NCI-H446 treated with DMSO at 0.1 percent for 48 hours (cell line): ENCODE results near the gene ARFGAP1.
"Not testable (repeated sequence)": the region's sequence is repeated elsewhere in the genome, so short reads cannot be mapped to it uniquely, and the experiment has no call there.

Source experiments
- DNase-seq: peaks from one replicate; lab custom pipeline; 2025; lab: John Stamatoyannopoulos, UW

ARFGAP1 gene

GRCh38 chr20:63292904-63293303, 20.3 kb downstream of the ARFGAP1 start, which contains the start of gene COL20A1:
COL20A1 (plus strand) TSS chr20:63293186; CDS start chr20:63295108, 1,922 bp downstream.
- no peak for DNase-seq

GRCh38 chr20:63293456-63293855, 20.8 kb downstream of the ARFGAP1 start:
- DNase-seq = no peak

- no peak for DNase-seq
Observed at GRCh38 chr20:63293871-63294535, 21.4 kb downstream of the ARFGAP1 start.

- DNase-seq = no peak
Observed at GRCh38 chr20:63294536-63294900, 21.9 kb downstream of the ARFGAP1 start.

GRCh38 chr20:63295018-63295417, 22.4 kb downstream of the ARFGAP1 start:
- no peak for DNase-seq

- DNase-seq = no peak
Observed at GRCh38 chr20:63295422-63295821, 22.8 kb downstream of the ARFGAP1 start.

GRCh38 chr20:63295846-63296245, 23.2 kb downstream of the ARFGAP1 start:
- no peak for DNase-seq

- no peak for DNase-seq
Observed at GRCh38 chr20:63296531-63297299, 24.1 kb downstream of the ARFGAP1 start.

- no peak for DNase-seq
Observed at GRCh38 chr20:63297371-63297781, 24.8 kb downstream of the ARFGAP1 start.

GRCh38 chr20:63297796-63298572, 25.4 kb downstream of the ARFGAP1 start:
- DNase-seq = no peak

- DNase-seq = no peak
Observed at GRCh38 chr20:63298731-63299312, 26.2 kb downstream of the ARFGAP1 start.

GRCh38 chr20:63301671-63302070, 29.1 kb downstream of the ARFGAP1 start:
- no peak for DNase-seq

GRCh38 chr20:63303095-63303666, 30.6 kb downstream of the ARFGAP1 start:
- DNase-seq = no peak

- DNase-seq = no peak
Observed at GRCh38 chr20:63305393-63305792, 32.8 kb downstream of the ARFGAP1 start.

- DNase-seq = not testable (repeated sequence)
Observed at GRCh38 chr20:63305933-63306672, 33.5 kb downstream of the ARFGAP1 start.

- no peak for DNase-seq
Observed at GRCh38 chr20:63306673-63307537, 34.3 kb downstream of the ARFGAP1 start.

- DNase-seq = no peak
Observed at GRCh38 chr20:63307538-63308217, 35.1 kb downstream of the ARFGAP1 start.

GRCh38 chr20:63308218-63308911, 35.8 kb downstream of the ARFGAP1 start:
- no peak for DNase-seq
